HepG2 (cell line): Measurements from ENCODE around the gene WSB2. TPM values are rescaled to one million over a fixed set of nuclear protein-coding genes. Genes with fewer than 3 reads are reported as not detected.

Source experiments
- ATAC-seq: fragments of 200-7000 bp; cut with Tn5 transposase; 3 replicates; pipeline ENCODE4 v1.9.1; 2020; ENCODE audit warnings: mild to moderate bottlenecking, moderate library complexity
- BruUV-seq: library from RNA; stranded (reverse); fragments of 400-500 nt; replicated peaks from 2 replicates; lab custom pipeline; 2021; lab: Mats Ljungman, UMichigan
- CTCF ChIA-PET: fragments of 300-600 bp; formaldehyde crosslinking; extraction: SDS; loops from one replicate; lab custom pipeline; 2021; ENCODE audit warnings: low total read pairs, inconsistent platforms, low intra/inter-chr PET ratio; lab: Yijun Ruan, JAX
- POLR2A ChIA-PET: fragments of 350-600 bp; sonication (Branson Sonifier 250); formaldehyde crosslinking; loops from one replicate; lab custom pipeline; 2020; ENCODE audit warnings: antibody characterized with exemption, inconsistent platforms; lab: Yijun Ruan, JAX
- DNase-seq: peaks from one replicate; pipeline ENCODE4 v3.0.0-alpha.2; 2015; ENCODE audit warnings: low spot score
- FAIRE-seq: peaks from 3 replicates; lab custom pipeline; 2011; peaks lifted over from hg19 to GRCh38; lab: Jason Lieb, UNC
- H2AFZ ChIP-seq: one replicate; pipeline ENCODE4 v1.6.1; 2011; ENCODE audit warnings: low read length, inconsistent platforms
- H3K27ac ChIP-seq: fragments of 300-600 bp; 3 replicates; pipeline ENCODE4 v1.8.0; 2011; ENCODE audit warnings: mixed run types, mild to moderate bottlenecking, mixed read lengths, low read length, inconsistent platforms; ENCODE audit not compliant: insufficient read depth; ENCODE audit errors: extremely low read length
- H3K27me3 ChIP-seq, 2 experiments: fragments of 200-600 bp in 1 of 2; 2 replicates in 1 of 2; 3 replicates in 1 of 2; pipeline versions ENCODE4 v1.6.0 to v1.8.0; 2011; ENCODE audit warnings: low read length in 2 of 2, mild to moderate bottlenecking in 2 of 2, moderate library complexity in 2 of 2, inconsistent platforms in 1 of 2; ENCODE audit not compliant: insufficient read depth in 2 of 2, control insufficient read depth in 1 of 2
- H3K36me3 ChIP-seq, 2 experiments: fragments of 200-600 bp in 1 of 2; replicated peaks in 1 of 2; 2 replicates in 1 of 2; 3 replicates in 1 of 2; pipeline versions ENCODE4 v1.5.1 to v1.8.0; 2011; ENCODE audit warnings: low read length in 2 of 2, inconsistent platforms in 1 of 2; ENCODE audit not compliant: insufficient read depth in 2 of 2, control insufficient read depth in 1 of 2
- H3K4me1 ChIP-seq: 2 replicates; pipeline ENCODE4 v1.5.1; 2012; ENCODE audit warnings: low read length, inconsistent platforms; ENCODE audit not compliant: insufficient read depth
- H3K4me2 ChIP-seq: 2 replicates; pipeline ENCODE4 v1.6.0; 2011; ENCODE audit warnings: low read depth, low read length, inconsistent platforms
- H3K4me3 ChIP-seq, 3 experiments: fragments of 200-600 bp in 1 of 3; sonication (generic), shearing (Covaris generic) in 1 of 3; replicated peaks in 1 of 3; 2 replicates each; pipeline ENCODE4 v1.5.1; 2011 to 2016; ENCODE audit warnings: low read length in 3 of 3, inconsistent platforms in 2 of 3, low read depth in 2 of 3, mild to moderate bottlenecking in 2 of 3, control low read depth in 1 of 3, mixed read lengths in 1 of 3; ENCODE audit not compliant: insufficient read depth in 1 of 3
- H3K79me2 ChIP-seq: one replicate; pipeline ENCODE4 v1.6.1; 2011; ENCODE audit warnings: low read length, inconsistent platforms; ENCODE audit not compliant: insufficient read depth
- H3K9ac ChIP-seq: 2 replicates; pipeline ENCODE4 v1.6.0; 2011; ENCODE audit warnings: mild to moderate bottlenecking, low read depth, low read length, inconsistent platforms; ENCODE audit not compliant: insufficient read depth
- H3K9me3 ChIP-seq: 2 replicates; pipeline ENCODE4 v1.5.1; 2012; ENCODE audit warnings: mild to moderate bottlenecking, low read length
- H4K20me1 ChIP-seq: 2 replicates; pipeline ENCODE4 v1.6.0; 2011; ENCODE audit warnings: inconsistent platforms, mild to moderate bottlenecking, low read length, moderate library complexity; ENCODE audit not compliant: insufficient read depth
- AGO1 ChIP-seq: fragments of 200-400 bp; formaldehyde crosslinking; IDR thresholded peaks from 2 replicates; pipeline ENCODE4 v1.6.1; 2017; ENCODE audit warnings: mild to moderate bottlenecking, low read depth, low read length, moderate library complexity; ENCODE audit not compliant: poor library complexity, severe bottlenecking
- ATM ChIP-seq: fragments of 450-650 bp; IDR thresholded peaks from 2 replicates; pipeline ENCODE4 v1.7.1; 2017; ENCODE audit warnings: mild to moderate bottlenecking, borderline replicate concordance
- BRCA1 ChIP-seq: sonication (generic); formaldehyde crosslinking; IDR thresholded peaks from 2 replicates; pipeline ENCODE4 v1.4.0; 2020; ENCODE audit warnings: missing genetic modification reagents
- CENPX ChIP-seq: sonication (generic); formaldehyde crosslinking; IDR thresholded peaks from 2 replicates; pipeline ENCODE4 v1.9.0; 2021; ENCODE audit warnings: mild to moderate bottlenecking, missing genetic modification reagents, moderate library complexity
- CREM ChIP-seq, 2 experiments: sonication (generic) in 1 of 2; formaldehyde crosslinking in 1 of 2; IDR thresholded peaks; 2 replicates each; pipeline versions ENCODE4 v1.4.0 to v1.6.1; 2016 to 2020; ENCODE audit warnings: antibody characterized with exemption in 1 of 2, mild to moderate bottlenecking in 1 of 2, missing genetic modification reagents in 1 of 2
- KMT2B ChIP-seq: IDR thresholded peaks from 2 replicates; pipeline ENCODE4 v1.6.1; 2016; ENCODE audit warnings: missing genetic modification reagents, missing compliant biosample characterization
- MAFG ChIP-seq: sonication (generic); formaldehyde crosslinking; IDR thresholded peaks from 2 replicates; pipeline ENCODE4 v1.5.1; 2020; ENCODE audit warnings: mild to moderate bottlenecking, missing genetic modification reagents
- NFYB ChIP-seq: sonication (generic); formaldehyde crosslinking; IDR thresholded peaks from 2 replicates; pipeline ENCODE4 v1.4.0; 2020; ENCODE audit warnings: missing genetic modification reagents
- PHF8 ChIP-seq: sonication (generic); formaldehyde crosslinking; IDR thresholded peaks from 2 replicates; pipeline ENCODE4 v1.5.0; 2020; ENCODE audit warnings: missing genetic modification reagents
- RARA ChIP-seq: IDR thresholded peaks from 2 replicates; pipeline ENCODE4 v1.6.1; 2016; ENCODE audit warnings: missing genetic modification reagents, missing compliant biosample characterization
- SAP130 ChIP-seq: IDR thresholded peaks from 2 replicates; pipeline ENCODE4 v1.6.1; 2016; ENCODE audit warnings: low read depth
- SOX5 ChIP-seq: IDR thresholded peaks from 2 replicates; pipeline ENCODE4 v1.6.1; 2016; ENCODE audit warnings: borderline replicate concordance
- ZFX ChIP-seq: sonication (generic); formaldehyde crosslinking; IDR thresholded peaks from 2 replicates; pipeline ENCODE4 v1.4.0; 2020; ENCODE audit warnings: mild to moderate bottlenecking, low read depth, missing genetic modification reagents, moderate library complexity
- ZKSCAN5 ChIP-seq: sonication (generic); formaldehyde crosslinking; IDR thresholded peaks from 2 replicates; pipeline ENCODE4 v1.5.1; 2020; ENCODE audit warnings: mild to moderate bottlenecking, missing genetic modification reagents
- WGBS: methylation state at CpG from one replicate; pipeline ENCODE4 v1.1.6; 2017; ENCODE audit warnings: low lambda C conversion rate; 5-methylcytosine and 5-hydroxymethylcytosine counted together
- in situ Hi-C: cut with HindIII; loops from 2 replicates; pipeline ENCODE4 v1.10.0; 2017; ENCODE audit warnings: low pct_unique_long_range_greater_than_20kb; ENCODE audit not compliant: extremely low pct_ligation_motif_present
- intact Hi-C: fragments of 100-400 bp; cut with micrococcal nuclease; formaldehyde crosslinking; loops from one replicate; pipeline ENCODE4 v1.10.0; 2022; ENCODE audit not compliant: unreplicated experiment
- polyA plus RNA-seq, 8 experiments: library from polyadenylated mRNA; depleted of rRNA in 3 of 8; stranded (reverse) in 7 of 8; unstranded in 1 of 8; fragments of >200 nt; fragmentation: Illumina TruSeq in 4 of 8; extraction: Trizol in 4 of 8; gene quantifications; 2 replicates each; pipeline versions ENCODE4 v1.2.1 to v1.2.3, GENCODE V29; 2011 to 2016; ENCODE audit warnings: low read depth in 4 of 8, missing spikeins in 1 of 8, mixed read lengths in 1 of 8; ENCODE audit not compliant: insufficient read depth in 1 of 8
- total RNA-seq, 5 experiments: library from RNA; depleted of rRNA; stranded (reverse); fragments of >200 nt; fragmentation: Illumina TruSeq; extraction: Trizol; gene quantifications; 2 replicates each; pipeline ENCODE4 v1.2.3, GENCODE V29; 2016; ENCODE audit warnings: low read depth in 1 of 5
- TF ChIP-seq, protein P1 (sequence below): sonication (generic); formaldehyde crosslinking; IDR thresholded peaks from 2 replicates; pipeline ENCODE4 v1.5.0; 2020; ENCODE audit warnings: mild to moderate bottlenecking, missing genetic modification reagents
- TF ChIP-seq, protein P2 (sequence below): sonication (generic); formaldehyde crosslinking; IDR thresholded peaks from 2 replicates; pipeline ENCODE4 v1.5.0; 2020; ENCODE audit warnings: mild to moderate bottlenecking, missing genetic modification reagents
- TF ChIP-seq, protein P3 (sequence below): sonication (generic); formaldehyde crosslinking; IDR thresholded peaks from 2 replicates; pipeline ENCODE4 v1.5.0; 2020; ENCODE audit warnings: mild to moderate bottlenecking, missing genetic modification reagents
- TF ChIP-seq, protein P4 (sequence below): sonication (generic); formaldehyde crosslinking; IDR thresholded peaks from 2 replicates; pipeline ENCODE4 v1.8.0; 2022; ENCODE audit warnings: missing genetic modification reagents, mild to moderate bottlenecking, moderate library complexity, borderline replicate concordance

The WSB2 gene
- total and polyA plus RNA-seq, 2 of the 13 experiments (the other 11 are each of a cell fraction or from before 2014, with no cell fraction given) = 31.0 to 82.8 TPM

DNA sequence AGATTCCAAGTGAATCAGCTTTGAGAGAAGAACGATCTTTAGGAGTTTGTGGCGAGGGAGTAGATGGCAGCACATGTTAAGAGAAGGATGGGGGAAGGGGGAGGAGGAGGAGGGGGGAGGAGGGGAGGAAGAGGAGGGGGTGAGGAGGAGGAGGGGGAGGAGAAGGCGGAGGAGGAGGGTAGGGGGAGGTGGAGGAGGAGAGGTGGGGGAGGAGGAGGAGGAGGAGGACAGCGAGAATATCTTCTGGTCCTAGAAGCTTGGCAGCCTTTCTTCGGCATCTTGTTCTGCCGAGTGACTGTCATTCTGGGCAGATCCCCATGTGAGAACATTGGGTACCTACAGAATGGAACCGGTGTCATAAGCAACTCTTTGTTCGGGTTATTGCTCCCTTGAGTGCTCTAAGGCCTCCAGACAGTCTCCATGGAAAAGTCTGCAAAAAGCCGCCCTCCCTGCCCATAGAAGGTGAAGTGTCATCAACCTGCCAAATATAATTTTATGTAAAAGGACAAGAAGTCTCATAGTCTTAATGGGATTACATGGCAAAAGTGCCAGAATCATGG lies 37.6 kb downstream of the WSB2 start:
- no peak overlapping the region for H3K27ac ChIP-seq
- no peak overlapping the region for H3K4me2 ChIP-seq
- FAIRE-seq = no peak
- in situ Hi-C loops = no loop called here
- DNase-seq = no peak
- H3K9me3 ChIP-seq = no peaks in the 10 kb centered on the region
- WGBS = 94% methylated on average over 9 of the region's 9 CpGs
- H2AFZ ChIP-seq = no peak overlapping the region
- no peaks in the 10 kb centered on the region for H3K27me3 ChIP-seq
- BruUV-seq = no TSS peak
- no peak for ATAC-seq
- H3K79me2 ChIP-seq = no peaks in the 10 kb centered on the region
- peaks cover 18 to 62% of the 10 kb centered on the region in 2 experiments for H3K36me3 ChIP-seq
- H3K4me1 ChIP-seq = peaks cover 5% of the 10 kb centered on the region
- TF ChIP-seq, protein P1, sequence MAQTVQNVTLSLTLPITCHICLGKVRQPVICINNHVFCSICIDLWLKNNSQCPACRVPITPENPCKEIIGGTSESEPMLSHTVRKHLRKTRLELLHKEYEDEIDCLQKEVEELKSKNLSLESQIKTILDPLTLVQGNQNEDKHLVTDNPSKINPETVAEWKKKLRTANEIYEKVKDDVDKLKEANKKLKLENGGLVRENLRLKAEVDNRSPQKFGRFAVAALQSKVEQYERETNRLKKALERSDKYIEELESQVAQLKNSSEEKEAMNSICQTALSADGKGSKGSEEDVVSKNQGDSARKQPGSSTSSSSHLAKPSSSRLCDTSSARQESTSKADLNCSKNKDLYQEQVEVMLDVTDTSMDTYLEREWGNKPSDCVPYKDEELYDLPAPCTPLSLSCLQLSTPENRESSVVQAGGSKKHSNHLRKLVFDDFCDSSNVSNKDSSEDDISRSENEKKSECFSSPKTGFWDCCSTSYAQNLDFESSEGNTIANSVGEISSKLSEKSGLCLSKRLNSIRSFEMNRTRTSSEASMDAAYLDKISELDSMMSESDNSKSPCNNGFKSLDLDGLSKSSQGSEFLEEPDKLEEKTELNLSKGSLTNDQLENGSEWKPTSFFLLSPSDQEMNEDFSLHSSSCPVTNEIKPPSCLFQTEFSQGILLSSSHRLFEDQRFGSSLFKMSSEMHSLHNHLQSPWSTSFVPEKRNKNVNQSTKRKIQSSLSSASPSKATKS = no peak
- no peak for TF ChIP-seq PHF8
- TF ChIP-seq CENPX (CRISPR knock-in tag) = no peak
- TF ChIP-seq ATM = no peak
- no peak for TF ChIP-seq SOX5 (CRISPR knock-in tag)
- TF ChIP-seq NFYB (CRISPR knock-in tag) = no peak
- TF ChIP-seq ZKSCAN5 (CRISPR knock-in tag) = no peak
- no peak for TF ChIP-seq KMT2B (CRISPR knock-in tag)
- TF ChIP-seq CREM (IDR thresholded peaks at IDR 0.05) = no peak
- no peak for TF ChIP-seq CREM (CRISPR knock-in tag; IDR thresholded peaks at IDR 0.05)
- TF ChIP-seq ZFX (CRISPR knock-in tag) = no peak
- TF ChIP-seq, protein P2, sequence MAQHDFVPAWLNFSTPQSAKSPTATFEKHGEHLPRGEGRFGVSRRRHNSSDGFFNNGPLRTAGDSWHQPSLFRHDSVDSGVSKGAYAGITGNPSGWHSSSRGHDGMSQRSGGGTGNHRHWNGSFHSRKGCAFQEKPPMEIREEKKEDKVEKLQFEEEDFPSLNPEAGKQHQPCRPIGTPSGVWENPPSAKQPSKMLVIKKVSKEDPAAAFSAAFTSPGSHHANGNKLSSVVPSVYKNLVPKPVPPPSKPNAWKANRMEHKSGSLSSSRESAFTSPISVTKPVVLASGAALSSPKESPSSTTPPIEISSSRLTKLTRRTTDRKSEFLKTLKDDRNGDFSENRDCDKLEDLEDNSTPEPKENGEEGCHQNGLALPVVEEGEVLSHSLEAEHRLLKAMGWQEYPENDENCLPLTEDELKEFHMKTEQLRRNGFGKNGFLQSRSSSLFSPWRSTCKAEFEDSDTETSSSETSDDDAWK = no peak
- TF ChIP-seq SAP130 (CRISPR knock-in tag) = no peak
- no peak for TF ChIP-seq AGO1
- no peak for TF ChIP-seq MAFG
- TF ChIP-seq, protein P3, sequence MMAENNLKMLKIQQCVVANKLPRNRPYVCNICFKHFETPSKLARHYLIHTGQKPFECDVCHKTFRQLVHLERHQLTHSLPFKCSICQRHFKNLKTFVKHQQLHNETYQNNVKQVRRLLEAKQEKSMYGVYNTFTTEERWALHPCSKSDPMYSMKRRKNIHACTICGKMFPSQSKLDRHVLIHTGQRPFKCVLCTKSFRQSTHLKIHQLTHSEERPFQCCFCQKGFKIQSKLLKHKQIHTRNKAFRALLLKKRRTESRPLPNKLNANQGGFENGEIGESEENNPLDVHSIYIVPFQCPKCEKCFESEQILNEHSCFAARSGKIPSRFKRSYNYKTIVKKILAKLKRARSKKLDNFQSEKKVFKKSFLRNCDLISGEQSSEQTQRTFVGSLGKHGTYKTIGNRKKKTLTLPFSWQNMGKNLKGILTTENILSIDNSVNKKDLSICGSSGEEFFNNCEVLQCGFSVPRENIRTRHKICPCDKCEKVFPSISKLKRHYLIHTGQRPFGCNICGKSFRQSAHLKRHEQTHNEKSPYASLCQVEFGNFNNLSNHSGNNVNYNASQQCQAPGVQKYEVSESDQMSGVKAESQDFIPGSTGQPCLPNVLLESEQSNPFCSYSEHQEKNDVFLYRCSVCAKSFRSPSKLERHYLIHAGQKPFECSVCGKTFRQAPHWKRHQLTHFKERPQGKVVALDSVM (CRISPR knock-in tag) = no peak
- no peak for TF ChIP-seq BRCA1 (CRISPR knock-in tag)
- no peak for TF ChIP-seq RARA (CRISPR knock-in tag)
- TF ChIP-seq, protein P4, sequence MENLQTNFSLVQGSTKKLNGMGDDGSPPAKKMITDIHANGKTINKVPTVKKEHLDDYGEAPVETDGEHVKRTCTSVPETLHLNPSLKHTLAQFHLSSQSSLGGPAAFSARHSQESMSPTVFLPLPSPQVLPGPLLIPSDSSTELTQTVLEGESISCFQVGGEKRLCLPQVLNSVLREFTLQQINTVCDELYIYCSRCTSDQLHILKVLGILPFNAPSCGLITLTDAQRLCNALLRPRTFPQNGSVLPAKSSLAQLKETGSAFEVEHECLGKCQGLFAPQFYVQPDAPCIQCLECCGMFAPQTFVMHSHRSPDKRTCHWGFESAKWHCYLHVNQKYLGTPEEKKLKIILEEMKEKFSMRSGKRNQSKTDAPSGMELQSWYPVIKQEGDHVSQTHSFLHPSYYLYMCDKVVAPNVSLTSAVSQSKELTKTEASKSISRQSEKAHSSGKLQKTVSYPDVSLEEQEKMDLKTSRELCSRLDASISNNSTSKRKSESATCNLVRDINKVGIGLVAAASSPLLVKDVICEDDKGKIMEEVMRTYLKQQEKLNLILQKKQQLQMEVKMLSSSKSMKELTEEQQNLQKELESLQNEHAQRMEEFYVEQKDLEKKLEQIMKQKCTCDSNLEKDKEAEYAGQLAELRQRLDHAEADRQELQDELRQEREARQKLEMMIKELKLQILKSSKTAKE (CRISPR knock-in tag) = no peak
- TF ChIP-seq, all 625 proteins: peak for 0
- intact Hi-C loops = no loop called here
- POLR2A ChIA-PET = no interaction called here
- Histone ChIP-seq H3K9ac (no peak overlapping the region), H3K4me3 (no peak overlapping the region), H4K20me1 (no peaks in the 10 kb centered on the region)
- CTCF ChIA-PET = no interaction called here
